CD4-positive, alpha-beta memory T cell (primary cell): ENCODE results near the gene GON4L. TPM values are rescaled to one million over a fixed set of nuclear protein-coding genes. Genes with fewer than 3 reads are reported as not detected.
A peak's percentile ranks its signal among the peaks of the same experiment; 100 is the strongest.
"Not testable (repeated sequence)": the region's sequence is repeated elsewhere in the genome, so short reads cannot be mapped to it uniquely, and the experiment has no call there.

Experiments
- CTCF ChIA-PET: fragments of 350-600 bp; sonication (Branson Sonifier 250); formaldehyde crosslinking; loops from one replicate; lab custom pipeline; 2021; ENCODE audit warnings: inconsistent platforms; ENCODE audit not compliant: partially characterized antibody; lab: Charles Lee
- POLR2A ChIA-PET: fragments of 350-600 bp; sonication (Branson Sonifier 250); formaldehyde crosslinking; loops from one replicate; lab custom pipeline; 2021; ENCODE audit not compliant: partially characterized antibody; lab: Charles Lee
- DNase-seq, 5 donors: peaks; one replicate each; pipeline versions ENCODE4 v3.0.0 to v3.0.0-alpha.2; 2020 to 2022; ENCODE audit warnings: mixed read lengths in 1 of 5
- H3K27ac ChIP-seq: one replicate; pipeline ENCODE4 v1.7.0; 2013; ENCODE audit warnings: low read depth, low read length
- H3K27me3 ChIP-seq: 2 replicates; pipeline ENCODE4 v1.7.0; 2013; ENCODE audit warnings: mild to moderate bottlenecking, low read length, moderate library complexity; ENCODE audit not compliant: insufficient read depth
- H3K36me3 ChIP-seq: 2 replicates; pipeline ENCODE4 v1.7.0; 2013; ENCODE audit warnings: mild to moderate bottlenecking, low read length, moderate library complexity; ENCODE audit not compliant: insufficient read depth
- H3K4me1 ChIP-seq: 2 replicates; pipeline ENCODE4 v1.7.0; 2013; ENCODE audit warnings: mild to moderate bottlenecking, low read length, moderate library complexity; ENCODE audit not compliant: insufficient read depth
- H3K4me3 ChIP-seq, 2 donors: one replicate each; pipeline ENCODE4 v1.7.0; 2013; ENCODE audit warnings: low read length in 2 of 2, mild to moderate bottlenecking in 1 of 2
- H3K9me3 ChIP-seq, 2 donors: one replicate each; pipeline ENCODE4 v1.7.0; 2013; ENCODE audit warnings: low read length in 2 of 2, control low read depth in 1 of 2; ENCODE audit not compliant: control insufficient read depth in 1 of 2
- H3K27ac Mint-ChIP-seq, 7 donors: one replicate each; pipeline ENCODE4 v1.8.0; 2020 to 2021; ENCODE audit warnings: mixed read lengths in 7 of 7, mild to moderate bottlenecking in 6 of 7, inconsistent platforms in 3 of 7, moderate library complexity in 3 of 7
- H3K27me3 Mint-ChIP-seq, 2 donors: one replicate each; pipeline ENCODE4 v1.8.0; 2020 to 2021; ENCODE audit warnings: mixed read lengths in 2 of 2
- H3K36me3 Mint-ChIP-seq, 2 donors: one replicate each; pipeline ENCODE4 v1.8.0; 2020 to 2021; ENCODE audit warnings: mixed read lengths in 2 of 2, inconsistent platforms in 1 of 2, mild to moderate bottlenecking in 1 of 2
- H3K4me1 Mint-ChIP-seq, 4 donors: one replicate each; pipeline ENCODE4 v1.8.0; 2020 to 2021; ENCODE audit warnings: mixed read lengths in 4 of 4, mild to moderate bottlenecking in 1 of 4
- H3K4me3 Mint-ChIP-seq, 8 donors: one replicate each; pipeline ENCODE4 v1.8.0; 2020 to 2021; ENCODE audit warnings: mixed read lengths in 8 of 8, mild to moderate bottlenecking in 7 of 8, moderate library complexity in 6 of 8, inconsistent platforms in 3 of 8
- H3K9me3 Mint-ChIP-seq, 8 donors: one replicate each; pipeline ENCODE4 v1.8.0; 2020 to 2021; ENCODE audit warnings: mixed read lengths in 8 of 8, mild to moderate bottlenecking in 5 of 8, inconsistent platforms in 3 of 8, moderate library complexity in 1 of 8
- intact Hi-C: fragments of 100-400 bp; cut with micrococcal nuclease; formaldehyde crosslinking; loops from one replicate; pipeline ENCODE4 v1.15.1; 2023
- polyA plus RNA-seq, 2 donors: library from polyadenylated mRNA; unstranded; fragments of 300-500 nt; fragmentation: Illumina TruSeq; gene quantifications; one replicate each; pipeline ENCODE4 v1.2.3, GENCODE V29; 2021
- total RNA-seq, 2 experiments: library from RNA; stranded (reverse); gene quantifications; one replicate each; pipeline ENCODE4 v1.2.3, GENCODE V29; 2021

The GON4L gene
- total and polyA plus RNA-seq, 4 experiments from 2014 or later: 9.3 to 134 (median 84.8) TPM

- Histone ChIP-seq H3K36me3 (no peaks in the 10 kb centered on the region), H3K27ac (no peak overlapping the region), H3K9me3 (no peaks in the 10 kb centered on the region), H3K4me3 (no peak overlapping the region), H3K27me3 (no peaks in the 10 kb centered on the region), H3K4me1 (peaks cover 5% of the 10 kb centered on the region)
- Mint-ChIP-seq H3K27ac (peak overlapping the region in 4 of 7 donors; percentile 11 to 71 (median 60)), H3K9me3 (peaks cover 0 to 1% (median 0%) of the 10 kb centered on the region in 8 donors), H3K27me3 (no peaks in the 10 kb centered on the region), H3K36me3 (peaks cover 7 to 51% of the 10 kb centered on the region in 2 donors), H3K4me3 (no peak overlapping the region), H3K4me1 (peaks cover 5 to 14% (median 11%) of the 10 kb centered on the region in 4 donors)
- intact Hi-C loops: no loop called here
- POLR2A ChIA-PET: interaction anchor here (0.6 to 1.0 kb wide), 2 partner anchors 11 to 25 kb away, joined by 3 read pairs; no protein-coding TSS in a partner anchor
- DNase-seq: no peak
- CTCF ChIA-PET: no interaction called here
Observed at GRCh38 chr1:155715777-155716176, 141.2 kb downstream of the GON4L start.

- H3K9me3 ChIP-seq, DNase-seq, H3K4me3 Mint-ChIP-seq, CTCF ChIA-PET, H3K27me3 ChIP-seq, intact Hi-C loops, H3K36me3 ChIP-seq, H3K4me3 ChIP-seq, H3K27ac ChIP-seq, H3K27me3 Mint-ChIP-seq, H3K9me3 Mint-ChIP-seq, H3K4me1 ChIP-seq: not testable (repeated sequence)
- peaks cover 7 to 53% of the 10 kb centered on the region in 2 donors for H3K36me3 Mint-ChIP-seq
- H3K4me1 Mint-ChIP-seq: peaks cover 5 to 14% (median 11%) of the 10 kb centered on the region in 4 donors
- POLR2A ChIA-PET: interaction anchor here (0.6 to 1.0 kb wide), 2 partner anchors 10 to 25 kb away, joined by 3 read pairs; no protein-coding TSS in a partner anchor
- peak overlapping the region in 2 of 7 donors; percentile 53 to 60 for H3K27ac Mint-ChIP-seq
Observed at GRCh38 chr1:155715056-155715455, 142.0 kb downstream of the GON4L start.

DNA sequence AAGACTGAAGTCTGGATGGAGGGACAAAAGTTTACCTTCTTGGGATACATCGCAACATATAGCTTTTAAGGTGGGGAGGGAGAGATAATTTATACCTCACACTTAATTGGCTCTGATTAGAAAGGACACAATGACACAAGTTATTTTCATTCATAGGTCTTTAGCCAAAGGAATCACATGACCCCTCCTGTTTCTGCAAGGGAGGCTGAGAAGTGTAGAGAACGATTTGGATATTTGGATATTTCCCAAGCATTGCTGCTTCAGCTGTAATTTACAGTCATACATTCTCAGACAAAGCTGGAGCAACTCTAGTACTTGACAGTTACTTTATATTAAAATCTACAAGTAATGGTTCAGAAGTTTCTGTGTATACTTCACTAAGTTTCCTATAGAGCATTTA, 143.9 kb downstream of the GON4L start:
- no peaks in the 10 kb centered on the region for H3K27me3 Mint-ChIP-seq
- H3K4me1 ChIP-seq: peaks cover 5% of the 10 kb centered on the region
- peaks cover 7 to 46% of the 10 kb centered on the region in 2 donors for H3K36me3 Mint-ChIP-seq
- peak overlapping the region in 1 of 7 donors; percentile 61 for H3K27ac Mint-ChIP-seq
- POLR2A ChIA-PET: interaction anchor here (1.0 kb wide), 1 partner anchor 12 kb away, joined by 3 read pairs; no protein-coding TSS in a partner anchor
- H3K4me1 Mint-ChIP-seq: peaks cover 7 to 15% (median 12%) of the 10 kb centered on the region in 4 donors
- no peaks in the 10 kb centered on the region for H3K36me3 ChIP-seq
- no peak for DNase-seq
- H3K4me3 Mint-ChIP-seq: peak overlapping the region in 1 of 8 donors; percentile 5
- no peaks in the 10 kb centered on the region for H3K27me3 ChIP-seq
- H3K9me3 ChIP-seq: no peaks in the 10 kb centered on the region
- intact Hi-C loops: no loop called here
- H3K27ac ChIP-seq: no peak overlapping the region
- H3K9me3 Mint-ChIP-seq: no peaks in the 10 kb centered on the region
- CTCF ChIA-PET: no interaction called here
- H3K4me3 ChIP-seq: no peak overlapping the region

DNA sequence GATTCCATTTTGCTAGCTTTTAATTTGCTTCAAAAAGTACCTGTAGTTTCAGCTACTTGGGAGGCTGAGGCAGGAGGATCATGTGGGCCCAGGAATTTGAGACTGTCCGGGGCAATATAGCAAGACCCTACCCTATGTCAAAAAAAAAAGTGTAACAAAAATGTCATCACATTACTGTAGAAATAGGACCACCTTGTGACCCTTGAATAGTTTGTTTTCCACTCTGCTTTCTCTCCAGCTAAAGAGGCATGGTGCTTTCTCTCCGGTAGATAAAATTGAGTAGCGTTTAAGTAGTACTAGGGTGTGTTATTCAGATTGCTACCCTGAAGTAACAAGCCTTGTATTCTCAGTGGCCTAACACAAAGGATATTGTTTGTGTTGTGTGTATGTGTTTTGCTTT, 144.4 kb downstream of the GON4L start:
- H3K36me3 ChIP-seq, H3K4me3 ChIP-seq, H3K27me3 ChIP-seq, H3K27me3 Mint-ChIP-seq, H3K4me3 Mint-ChIP-seq, H3K9me3 Mint-ChIP-seq, intact Hi-C loops, H3K9me3 ChIP-seq, H3K27ac ChIP-seq, H3K4me1 ChIP-seq: not testable (repeated sequence)
- Mint-ChIP-seq H3K36me3 (peaks cover 9 to 44% of the 10 kb centered on the region in 2 donors), H3K27ac (peak overlapping the region in 1 of 7 donors; percentile 55), H3K4me1 (peaks cover 11 to 19% (median 15%) of the 10 kb centered on the region in 4 donors)
- DNase-seq: peak in 2 of 5 donors; percentile 5 to 32
- ChIA-PET POLR2A (interaction anchor here (1.0 kb wide), 1 partner anchor 12 kb away, joined by 3 read pairs; no protein-coding TSS in a partner anchor), CTCF (interaction anchor here (0.7 kb wide), 1 partner anchor 641 kb away, joined by 3 read pairs; no protein-coding TSS in a partner anchor)

GRCh38 chr1:155711457-155711856, 145.6 kb downstream of the GON4L start:
- H3K4me1 Mint-ChIP-seq: peaks cover 9 to 15% (median 11%) of the 10 kb centered on the region in 4 donors

GRCh38 chr1:155709391-155709790, 147.6 kb downstream of the GON4L start:
- Histone ChIP-seq H3K36me3 (no peaks in the 10 kb centered on the region), H3K4me3 (no peak overlapping the region), H3K27ac (no peak overlapping the region), H3K27me3 (no peaks in the 10 kb centered on the region), H3K4me1 (peaks cover 6% of the 10 kb centered on the region), H3K9me3 (no peaks in the 10 kb centered on the region)
- ChIA-PET POLR2A (no interaction called here), CTCF (no interaction called here)
- Mint-ChIP-seq H3K4me3 (no peak overlapping the region), H3K4me1 (peaks cover 9 to 22% (median 13%) of the 10 kb centered on the region in 4 donors), H3K27ac (peak overlapping the region in 1 of 7 donors; percentile 37), H3K36me3 (peaks cover 13 to 28% of the 10 kb centered on the region in 2 donors), H3K9me3 (no peaks in the 10 kb centered on the region), H3K27me3 (no peaks in the 10 kb centered on the region)
- DNase-seq: no peak
- intact Hi-C loops: no loop called here

More at GRCh38 chr1:155711457-155711856, 145.6 kb downstream of the GON4L start:
- H3K27me3 Mint-ChIP-seq, H3K9me3 ChIP-seq, H3K36me3 ChIP-seq, POLR2A ChIA-PET, H3K9me3 Mint-ChIP-seq, H3K27ac ChIP-seq, DNase-seq, H3K4me3 Mint-ChIP-seq, H3K4me1 ChIP-seq, CTCF ChIA-PET, H3K27me3 ChIP-seq, intact Hi-C loops, H3K4me3 ChIP-seq, H3K27ac Mint-ChIP-seq: not testable (repeated sequence)
- peaks cover 12 to 41% of the 10 kb centered on the region in 2 donors for H3K36me3 Mint-ChIP-seq

DNA sequence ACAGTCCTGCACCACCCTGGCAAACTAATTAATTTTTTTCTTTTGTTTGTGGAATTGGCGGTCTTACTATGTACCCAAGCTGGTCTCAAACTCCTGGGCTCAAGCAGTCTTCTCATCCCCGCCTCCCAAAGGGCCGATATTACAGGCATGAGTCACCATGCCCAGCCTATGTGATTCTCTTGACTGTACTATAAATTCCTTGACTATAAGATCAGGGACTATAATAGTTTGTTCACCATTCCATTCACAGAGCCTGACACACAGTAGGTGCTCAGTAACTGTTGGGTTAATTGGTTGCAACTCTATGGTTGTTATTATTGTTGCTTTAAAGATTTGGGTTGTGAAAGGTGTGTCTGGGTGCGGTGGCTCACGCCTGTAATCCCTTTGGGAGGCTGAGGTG, 150.9 kb downstream of the GON4L start:
- Histone ChIP-seq H3K27me3 (no peaks in the 10 kb centered on the region), H3K4me1 (peaks cover 6% of the 10 kb centered on the region), H3K9me3 (no peaks in the 10 kb centered on the region), H3K36me3 (no peaks in the 10 kb centered on the region), H3K4me3 (no peak overlapping the region), H3K27ac (no peak overlapping the region)
- DNase-seq: no peak
- H3K4me3 Mint-ChIP-seq: no peak overlapping the region
- H3K27ac Mint-ChIP-seq: peak overlapping the region in 1 of 7 donors; percentile 53
- H3K36me3 Mint-ChIP-seq: peaks cover 7 to 10% of the 10 kb centered on the region in 2 donors
- H3K9me3 Mint-ChIP-seq: no peaks in the 10 kb centered on the region
- ChIA-PET CTCF (no interaction called here), POLR2A (interaction anchor here (0.6 kb wide), 1 partner anchor 25 kb away, joined by 3 read pairs; no protein-coding TSS in a partner anchor)
- H3K4me1 Mint-ChIP-seq: peaks cover 17 to 31% (median 21%) of the 10 kb centered on the region in 4 donors
- no peaks in the 10 kb centered on the region for H3K27me3 Mint-ChIP-seq
- intact Hi-C loops: no loop called here
